ENCODE data around the gene RASGRF1. TPM values are rescaled to one million over a fixed set of nuclear protein-coding genes. Genes with fewer than 3 reads are reported as not detected.

Gene RASGRF1
- total RNA-seq, 1 experiment from 2014 or later = 0.59 TPM

DNA sequence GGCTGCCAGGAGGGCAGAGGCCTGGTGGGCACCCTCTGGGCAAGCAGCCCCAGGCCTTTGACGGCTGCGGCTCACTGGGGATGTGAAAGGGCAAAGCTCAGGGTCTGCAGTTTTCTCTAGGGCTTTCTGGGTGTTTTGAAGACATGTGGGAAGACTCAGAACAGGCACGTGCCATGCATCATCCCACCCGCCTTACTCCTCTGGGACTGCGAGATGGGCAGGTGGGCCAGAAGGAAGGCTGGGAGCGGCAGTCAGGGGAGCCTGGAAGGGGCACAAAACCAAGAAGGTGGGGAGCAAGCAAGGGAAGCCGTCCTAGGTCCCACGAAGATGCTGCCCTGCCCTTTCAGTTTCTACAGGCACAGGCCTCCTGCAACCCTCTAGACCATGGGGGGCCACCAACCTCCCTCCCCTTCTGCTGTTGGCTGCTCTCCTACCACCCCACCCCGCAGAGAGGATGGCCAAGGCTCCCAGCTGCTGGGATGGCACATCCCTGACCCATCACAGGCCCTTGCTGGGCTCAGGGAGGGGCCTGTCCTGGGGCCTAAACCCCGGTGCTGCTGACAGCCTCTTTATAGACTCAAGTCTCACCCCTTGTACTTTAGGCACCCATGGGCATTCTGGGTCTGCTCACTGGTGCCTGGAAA lies 73.9 kb downstream of the RASGRF1 start:
- intact Hi-C loops (cut with micrococcal nuclease; ENCODE audit: unreplicated experiment) (no loop called here), in situ Hi-C loops (cut with HindIII; ENCODE audit: low pct_unique_long_range_greater_than_20kb, low sequenced_read_pairs) (no loop called here)
- ATAC-seq (0 out of 2 replicates have a peak, but pooled peaks have one; percentile 26), DNase-seq (ENCODE audit: low read depth, low spot score) (no peak)
- TF ChIP-seq POLR2AphosphoS5 (IDR thresholded peaks at IDR 0.05; ENCODE audit: low read depth, low read length) (no peak), TCF7L2 (IDR thresholded peaks at IDR 0.05; ENCODE audit: low read depth, low read length) (no peak)
- TF ChIP-seq, protein P1, sequence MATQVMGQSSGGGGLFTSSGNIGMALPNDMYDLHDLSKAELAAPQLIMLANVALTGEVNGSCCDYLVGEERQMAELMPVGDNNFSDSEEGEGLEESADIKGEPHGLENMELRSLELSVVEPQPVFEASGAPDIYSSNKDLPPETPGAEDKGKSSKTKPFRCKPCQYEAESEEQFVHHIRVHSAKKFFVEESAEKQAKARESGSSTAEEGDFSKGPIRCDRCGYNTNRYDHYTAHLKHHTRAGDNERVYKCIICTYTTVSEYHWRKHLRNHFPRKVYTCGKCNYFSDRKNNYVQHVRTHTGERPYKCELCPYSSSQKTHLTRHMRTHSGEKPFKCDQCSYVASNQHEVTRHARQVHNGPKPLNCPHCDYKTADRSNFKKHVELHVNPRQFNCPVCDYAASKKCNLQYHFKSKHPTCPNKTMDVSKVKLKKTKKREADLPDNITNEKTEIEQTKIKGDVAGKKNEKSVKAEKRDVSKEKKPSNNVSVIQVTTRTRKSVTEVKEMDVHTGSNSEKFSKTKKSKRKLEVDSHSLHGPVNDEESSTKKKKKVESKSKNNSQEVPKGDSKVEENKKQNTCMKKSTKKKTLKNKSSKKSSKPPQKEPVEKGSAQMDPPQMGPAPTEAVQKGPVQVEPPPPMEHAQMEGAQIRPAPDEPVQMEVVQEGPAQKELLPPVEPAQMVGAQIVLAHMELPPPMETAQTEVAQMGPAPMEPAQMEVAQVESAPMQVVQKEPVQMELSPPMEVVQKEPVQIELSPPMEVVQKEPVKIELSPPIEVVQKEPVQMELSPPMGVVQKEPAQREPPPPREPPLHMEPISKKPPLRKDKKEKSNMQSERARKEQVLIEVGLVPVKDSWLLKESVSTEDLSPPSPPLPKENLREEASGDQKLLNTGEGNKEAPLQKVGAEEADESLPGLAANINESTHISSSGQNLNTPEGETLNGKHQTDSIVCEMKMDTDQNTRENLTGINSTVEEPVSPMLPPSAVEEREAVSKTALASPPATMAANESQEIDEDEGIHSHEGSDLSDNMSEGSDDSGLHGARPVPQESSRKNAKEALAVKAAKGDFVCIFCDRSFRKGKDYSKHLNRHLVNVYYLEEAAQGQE (IDR thresholded peaks at IDR 0.05; ENCODE audit: insufficient read depth in 1 of 2, low read depth in 2 of 2, low read length in 1 of 2) = no peak
- H3K9me3 ChIP-seq (ENCODE audit: control insufficient read depth, insufficient read depth, low read depth, low read length) = no peaks in the 10 kb centered on the region
- BruUV-seq (replicated peaks) = no TSS peak
- ChIA-PET CTCF (interaction anchor here (0.6 to 1.1 kb wide), 2 partner anchors 12 to 22 kb away, joined by 3 to 4 read pairs; no protein-coding TSS in a partner anchor), POLR2A (no interaction called here)
- no peaks in the 10 kb centered on the region for H3K27me3 ChIP-seq (ENCODE audit: control insufficient read depth, insufficient read depth, low read length)
- no peaks in the 10 kb centered on the region for H3K36me3 ChIP-seq (ENCODE audit: control insufficient read depth, insufficient read depth, low read length)
- no peak overlapping the region for H3K27ac ChIP-seq (ENCODE audit: low read length)
- H3K4me3 ChIP-seq (ENCODE audit: low read depth in 2 of 2, low read length in 2 of 2) = no peak overlapping the region
- no peaks in the 10 kb centered on the region for H3K4me1 ChIP-seq (ENCODE audit: control insufficient read depth, insufficient read depth, low read length)

DNA sequence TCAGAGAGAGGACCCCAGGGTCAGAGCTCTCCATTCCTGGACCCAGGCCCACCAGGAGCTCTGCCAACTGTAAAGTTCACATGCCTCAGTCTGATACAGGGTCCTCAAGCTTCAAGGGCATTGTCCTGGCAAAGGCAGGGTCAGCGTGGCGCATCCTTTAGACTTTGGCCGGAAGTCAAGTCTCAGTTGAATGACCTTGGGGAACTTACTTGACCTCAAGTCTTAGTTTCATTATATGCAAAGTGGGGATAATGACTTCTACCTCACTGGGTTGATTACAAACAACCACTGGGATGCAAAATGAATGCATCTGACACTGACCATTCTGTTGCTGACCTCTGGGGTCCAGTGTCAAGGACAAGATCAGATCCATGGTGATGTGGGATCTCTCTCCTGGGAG lies 75.2 kb downstream of the RASGRF1 start:
- Histone ChIP-seq H3K4me3 (ENCODE audit: low read depth in 2 of 2, low read length in 2 of 2) (no peak overlapping the region), H3K4me1 (ENCODE audit: control insufficient read depth, insufficient read depth, low read length) (no peaks in the 10 kb centered on the region), H3K27ac (ENCODE audit: low read length) (no peak overlapping the region), H3K27me3 (ENCODE audit: control insufficient read depth, insufficient read depth, low read length) (no peaks in the 10 kb centered on the region), H3K36me3 (ENCODE audit: control insufficient read depth, insufficient read depth, low read length) (no peaks in the 10 kb centered on the region), H3K9me3 (ENCODE audit: control insufficient read depth, insufficient read depth, low read depth, low read length) (no peaks in the 10 kb centered on the region)
- ATAC-seq (no peak), DNase-seq (ENCODE audit: low read depth, low spot score) (no peak)
- CTCF ChIA-PET = no interaction called here
- intact Hi-C loops (cut with micrococcal nuclease; ENCODE audit: unreplicated experiment) (no loop called here), in situ Hi-C loops (cut with HindIII; ENCODE audit: low pct_unique_long_range_greater_than_20kb, low sequenced_read_pairs) (no loop called here)
- TF ChIP-seq POLR2AphosphoS5 (IDR thresholded peaks at IDR 0.05; ENCODE audit: low read depth, low read length) (no peak), TCF7L2 (IDR thresholded peaks at IDR 0.05; ENCODE audit: low read depth, low read length) (no peak), CTCF (IDR thresholded peaks at IDR 0.05) (no peak), SIN3A (IDR thresholded peaks at IDR 0.05; ENCODE audit: borderline replicate concordance, insufficient read depth, low read depth, low read length) (no peak)
- TF ChIP-seq, protein P1 (IDR thresholded peaks at IDR 0.05; ENCODE audit: insufficient read depth in 1 of 2, low read depth in 2 of 2, low read length in 1 of 2) = no peak
- no TSS peak for BruUV-seq (replicated peaks)
- POLR2A ChIA-PET = no interaction called here

Data from Panc1 (cell line).